Esophagus squamous epithelium (tissue), 5 donors: ENCODE measurements around the gene ATP8A2. TPM values are rescaled to one million over a fixed set of nuclear protein-coding genes. Genes with fewer than 3 reads are reported as not detected.

Experiments
- DNase-seq: peaks from one replicate; lab custom pipeline; 2025; lab: John Stamatoyannopoulos, UW
- H3K27ac ChIP-seq, 4 donors: fragments of 200-600 bp; sonication (generic); one replicate each; pipeline ENCODE4 v1.5.1; 2016 to 2019; ENCODE audit warnings: mild to moderate bottlenecking in 1 of 4
- H3K27me3 ChIP-seq, 4 donors: fragments of 200-600 bp; sonication (generic); 1 replicate in 3 of 4; 2 replicates in 1 of 4; pipeline versions ENCODE4 v1.5.1 to v1.6.0; 2017 to 2021; ENCODE audit warnings: antibody characterized with exemption in 1 of 4
- H3K36me3 ChIP-seq, 3 donors: fragments of 200-600 bp; sonication (generic); one replicate each; pipeline ENCODE4 v1.5.1; 2016 to 2019
- H3K4me1 ChIP-seq, 3 donors: fragments of 200-600 bp; sonication (generic); one replicate each; pipeline ENCODE4 v1.5.1; 2017 to 2019
- H3K4me3 ChIP-seq, 4 donors: fragments of 200-600 bp; sonication (generic); 1 replicate in 3 of 4; 2 replicates in 1 of 4; pipeline ENCODE4 v1.5.1; 2016 to 2019; ENCODE audit warnings: mild to moderate bottlenecking in 2 of 4, moderate library complexity in 1 of 4
- H3K9me3 ChIP-seq, 3 donors: fragments of 200-600 bp; sonication (generic); one replicate each; pipeline ENCODE4 v1.5.1; 2016 to 2019
- POLR2A ChIP-seq, 4 donors: fragments of 450-650 bp; IDR thresholded peaks; one replicate each; pipeline ENCODE4 v1.6.1; 2017; ENCODE audit warnings: antibody characterized with exemption in 4 of 4, mild to moderate bottlenecking in 4 of 4, moderate library complexity in 3 of 4
- WGBS, 2 donors: methylation state at CpG; one replicate each; pipeline ENCODE4 v1.1.5; 2018; 5-methylcytosine and 5-hydroxymethylcytosine counted together
- intact Hi-C: fragments of 100-400 bp; cut with DNase I; formaldehyde crosslinking; loops from one replicate; pipeline ENCODE4 v1.15.0; 2022
- total RNA-seq, 4 donors: library from RNA; depleted of rRNA; stranded (reverse); fragments of >200 nt; gene quantifications; one replicate each; pipeline ENCODE4 v1.1.0, GENCODE V29; 2016
- TF ChIP-seq, protein P1 (sequence below), 6 experiments: fragments of 450-650 bp in 4 of 6; fragments of 200-600 bp in 2 of 6; sonication (generic) in 2 of 6; IDR thresholded peaks; one replicate each; pipeline ENCODE4 v1.5.1; 2016 to 2019; ENCODE audit warnings: antibody characterized with exemption in 6 of 6, mild to moderate bottlenecking in 4 of 6, moderate library complexity in 4 of 6
- donor health status: DM: yes; HTN: yes; CAD: no.

Gene ATP8A2
- total RNA-seq, 4 donors from 2014 or later: not detected

DNA sequence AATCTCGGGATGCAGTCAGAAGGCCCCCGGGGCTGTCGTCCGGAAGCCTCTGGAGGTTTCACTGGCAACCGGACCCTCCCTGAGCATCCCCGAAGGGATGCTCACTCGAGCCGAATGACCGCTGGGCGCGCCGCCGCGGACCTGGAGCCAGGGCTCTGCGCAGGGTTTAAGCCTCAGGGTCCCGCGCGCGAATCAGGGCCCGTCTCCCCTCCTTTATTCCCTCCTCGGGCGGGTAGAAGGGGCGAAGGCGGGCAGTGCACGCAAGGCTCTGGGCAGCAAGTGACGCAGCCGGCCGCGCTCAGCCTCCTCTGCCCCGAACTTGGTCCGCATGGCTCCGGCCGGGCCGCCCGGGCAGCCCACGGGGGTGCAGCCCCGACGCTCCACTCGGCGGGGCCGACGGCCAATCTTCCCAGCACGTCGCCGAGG lies 679.5 kb downstream of the ATP8A2 start:
- Histone ChIP-seq H3K36me3 (no peaks in the 10 kb centered on the region), H3K27ac (peak overlapping the region in 1 of 4 donors; percentile 36), H3K27me3 (peaks cover 12 to 87% (median 16%) of the 10 kb centered on the region in 4 donors), H3K9me3 (no peaks in the 10 kb centered on the region), H3K4me3 (peak overlapping the region; percentile 22 to 66 (median 41)), H3K4me1 (peaks cover 5 to 34% (median 11%) of the 10 kb centered on the region in 3 donors)
- intact Hi-C loops: no loop called here
- no peak for DNase-seq
- 0% methylated on average over 3 of the region's 45 CpGs; no CpG with 5 or more reads in 1 of the 2 donors for WGBS, 2 donors
- TF ChIP-seq POLR2A (IDR thresholded peaks at IDR 0.05): no peak
- TF ChIP-seq, protein P1, sequence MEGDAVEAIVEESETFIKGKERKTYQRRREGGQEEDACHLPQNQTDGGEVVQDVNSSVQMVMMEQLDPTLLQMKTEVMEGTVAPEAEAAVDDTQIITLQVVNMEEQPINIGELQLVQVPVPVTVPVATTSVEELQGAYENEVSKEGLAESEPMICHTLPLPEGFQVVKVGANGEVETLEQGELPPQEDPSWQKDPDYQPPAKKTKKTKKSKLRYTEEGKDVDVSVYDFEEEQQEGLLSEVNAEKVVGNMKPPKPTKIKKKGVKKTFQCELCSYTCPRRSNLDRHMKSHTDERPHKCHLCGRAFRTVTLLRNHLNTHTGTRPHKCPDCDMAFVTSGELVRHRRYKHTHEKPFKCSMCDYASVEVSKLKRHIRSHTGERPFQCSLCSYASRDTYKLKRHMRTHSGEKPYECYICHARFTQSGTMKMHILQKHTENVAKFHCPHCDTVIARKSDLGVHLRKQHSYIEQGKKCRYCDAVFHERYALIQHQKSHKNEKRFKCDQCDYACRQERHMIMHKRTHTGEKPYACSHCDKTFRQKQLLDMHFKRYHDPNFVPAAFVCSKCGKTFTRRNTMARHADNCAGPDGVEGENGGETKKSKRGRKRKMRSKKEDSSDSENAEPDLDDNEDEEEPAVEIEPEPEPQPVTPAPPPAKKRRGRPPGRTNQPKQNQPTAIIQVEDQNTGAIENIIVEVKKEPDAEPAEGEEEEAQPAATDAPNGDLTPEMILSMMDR (IDR thresholded peaks at IDR 0.05): no peak

DNA sequence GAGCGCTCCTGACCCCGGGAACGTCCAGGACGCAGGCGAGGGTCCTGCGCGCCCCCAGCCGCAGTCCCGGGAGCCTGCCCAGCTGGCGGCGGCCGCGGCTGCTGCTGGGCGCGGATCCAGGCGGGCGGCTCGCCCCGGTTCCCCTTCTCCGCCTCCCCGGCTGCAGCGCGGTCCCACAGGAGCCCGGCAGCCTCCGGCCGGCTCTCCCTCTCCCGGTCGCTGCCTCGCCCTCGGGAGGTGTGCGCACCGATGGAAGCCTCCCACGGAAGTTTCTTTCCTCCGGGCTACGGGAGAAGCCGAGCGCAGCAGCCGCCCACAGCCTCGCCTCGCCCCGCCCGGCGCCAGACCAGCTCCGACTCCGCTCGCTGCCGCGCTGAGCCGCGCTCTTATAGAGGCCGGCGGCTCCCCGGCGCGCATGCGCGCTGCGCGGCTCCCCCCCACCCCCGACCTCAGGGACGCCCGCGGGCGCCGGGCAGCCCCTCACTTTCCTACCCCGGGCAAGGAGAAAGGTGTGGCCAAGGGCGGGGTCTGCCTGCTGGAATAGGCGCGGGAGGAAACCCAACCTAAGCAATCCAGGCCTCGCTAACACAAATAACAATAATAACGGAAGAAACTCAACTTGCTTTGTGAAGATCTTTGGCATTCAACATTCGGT lies 680.0 kb downstream of the ATP8A2 start, which contains the start of gene SHISA2:
Gene SHISA2 (minus strand): TSS at position 360 of the 655 bp plus-strand sequence. CDS start 1,041 bp downstream, outside the sequence.
- WGBS, 2 donors: 0 to 3% methylated on average over 3 to 31 of the region's 72 CpGs
- intact Hi-C loops: no loop called here

DNA sequence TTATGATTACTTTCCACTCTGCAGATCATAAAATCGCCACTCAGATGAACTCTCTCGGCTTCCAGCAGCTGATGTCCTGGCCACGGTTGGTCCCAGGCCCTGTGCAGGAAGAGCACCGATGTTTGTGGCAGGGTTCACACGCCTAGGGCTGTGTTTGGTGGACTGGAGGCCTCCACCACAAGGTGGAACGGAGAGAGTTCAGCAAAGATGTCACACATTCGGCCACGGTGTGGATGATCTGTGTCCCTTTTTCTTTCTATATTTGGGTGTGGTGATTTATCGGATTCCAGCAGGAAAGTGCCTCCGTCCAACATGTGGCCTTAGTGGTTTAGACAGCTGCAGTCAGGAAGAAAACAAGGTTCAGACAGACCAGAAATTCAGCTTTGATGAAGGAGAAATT lies 680.6 kb downstream of the ATP8A2 start:
- TF ChIP-seq, protein P1 (IDR thresholded peaks at IDR 0.05): no peak
- no peak for TF ChIP-seq POLR2A (IDR thresholded peaks at IDR 0.05)
- peaks cover 5 to 34% (median 11%) of the 10 kb centered on the region in 3 donors for H3K4me1 ChIP-seq
- no peaks in the 10 kb centered on the region for H3K36me3 ChIP-seq
- intact Hi-C loops: no loop called here
- peaks cover 12 to 86% (median 16%) of the 10 kb centered on the region in 4 donors for H3K27me3 ChIP-seq
- no peak overlapping the region for H3K27ac ChIP-seq
- no peaks in the 10 kb centered on the region for H3K9me3 ChIP-seq
- 34 to 70% methylated on average over 9 to 10 of the region's 10 CpGs for WGBS, 2 donors
- peak overlapping the region in 3 of 4 donors; percentile 31 to 66 (median 51) for H3K4me3 ChIP-seq
- no peak for DNase-seq

More for the DNA sequence above, 680.0 kb downstream of the ATP8A2 start, which contains the start of gene SHISA2:
- no peak for DNase-seq
- H3K9me3 ChIP-seq: no peaks in the 10 kb centered on the region
- H3K27me3 ChIP-seq: peaks cover 12 to 86% (median 16%) of the 10 kb centered on the region in 4 donors
- peak in 2 of 4 donors; percentile 24 to 26 for TF ChIP-seq POLR2A (IDR thresholded peaks at IDR 0.05)
- TF ChIP-seq, protein P1 (IDR thresholded peaks at IDR 0.05): no peak
- H3K4me3 ChIP-seq: peak within 1 kb of the TSS; percentile 22 to 66 (median 41)
- no peaks in the 10 kb centered on the region for H3K36me3 ChIP-seq
- peaks cover 5 to 34% (median 11%) of the 10 kb centered on the region in 3 donors for H3K4me1 ChIP-seq
- H3K27ac ChIP-seq: peak within 1 kb of the TSS in 1 of 4 donors; percentile 36

DNA sequence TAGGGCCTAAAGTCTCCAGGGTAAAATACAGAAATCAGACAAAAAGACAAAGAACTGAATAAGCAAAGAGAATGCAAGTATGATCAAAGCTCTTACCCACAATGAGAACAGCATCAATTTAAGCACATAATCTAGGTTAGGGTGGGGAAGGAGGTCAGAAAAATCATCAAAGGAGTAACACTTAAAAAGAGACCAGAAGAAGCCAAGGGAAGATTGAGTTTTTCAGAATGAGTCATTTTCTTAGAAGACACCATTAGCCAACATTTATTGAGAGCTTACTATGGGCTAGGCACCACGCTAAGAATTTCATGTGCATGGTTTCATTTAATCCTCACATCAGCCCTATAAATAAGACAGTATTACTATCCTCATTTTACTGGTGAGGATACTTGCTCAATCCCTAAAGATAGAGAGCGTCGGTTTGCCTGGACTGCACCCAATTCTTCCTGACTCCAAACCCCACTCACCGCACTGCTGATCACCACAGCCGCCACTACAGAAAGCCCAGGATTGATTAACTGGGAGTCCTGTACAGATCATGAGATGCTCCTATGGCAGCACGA lies 681.7 kb downstream of the ATP8A2 start:
- H3K27me3 ChIP-seq: peaks cover 12 to 85% (median 13%) of the 10 kb centered on the region in 4 donors
- intact Hi-C loops: no loop called here

More for the DNA sequence above, 681.7 kb downstream of the ATP8A2 start:
- no peaks in the 10 kb centered on the region for H3K36me3 ChIP-seq
- no peak for DNase-seq
- WGBS, 2 donors: 79 to 85% methylated on average over 6 of the region's 6 CpGs
- no peaks in the 10 kb centered on the region for H3K9me3 ChIP-seq
- TF ChIP-seq, protein P1 (IDR thresholded peaks at IDR 0.05): no peak
- no peak for TF ChIP-seq POLR2A (IDR thresholded peaks at IDR 0.05)
- no peak overlapping the region for H3K4me3 ChIP-seq
- H3K4me1 ChIP-seq: peaks cover 5 to 34% (median 11%) of the 10 kb centered on the region in 3 donors
- H3K27ac ChIP-seq: no peak overlapping the region
